GM21360 (cell line): ENCODE results near the gene SH3BGRL.

Source experiments
- ATAC-seq: cut with Tn5 transposase; IDR thresholded peaks from one replicate; pipeline ENCODE4 v1.9.1; 2021; ENCODE audit warnings: mild to moderate bottlenecking, moderate library complexity; ENCODE audit not compliant: unreplicated experiment

Gene SH3BGRL

GRCh38 chrX:81201671-81202455 is at the start of gene SH3BGRL, which contains the start of gene HMGN5:
Gene SH3BGRL (plus strand): TSS chrX:81202102. CDS start chrX:81202201, 99 bp downstream.
Gene HMGN5 (minus strand): TSS chrX:81201913. CDS start chrX:81121549, 80,364 bp downstream.
- peak; percentile 90 for ATAC-seq

GRCh38 chrX:81168391-81168790 is 33.5 kb upstream of the SH3BGRL start:
- ATAC-seq: no peak

GRCh38 chrX:81174286-81174685 is 27.6 kb upstream of the SH3BGRL start:
- ATAC-seq: peak; percentile 63

DNA sequence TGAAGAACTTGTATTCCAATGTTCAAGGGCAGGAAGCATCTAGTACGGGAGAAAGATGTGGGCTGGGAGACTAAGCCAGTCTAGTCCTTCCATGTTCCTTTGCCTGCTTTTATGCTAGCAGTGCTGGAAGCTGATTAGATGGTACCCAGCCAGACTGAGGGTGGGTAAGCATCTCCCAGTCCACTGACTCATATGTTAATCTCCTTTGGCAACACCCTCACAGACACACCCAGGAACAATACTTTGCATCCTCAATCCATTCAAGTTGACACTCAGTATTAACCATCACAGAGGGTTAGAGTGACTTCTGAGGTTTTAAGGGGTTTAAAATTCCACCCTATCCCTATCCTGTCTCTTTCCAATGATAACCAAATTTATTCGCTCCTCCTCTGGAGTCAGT is 6.6 kb upstream of the SH3BGRL start:
- no peak for ATAC-seq

GRCh38 chrX:81195712-81196111 is 6.2 kb upstream of the SH3BGRL start:
- ATAC-seq: peak; percentile 98

DNA sequence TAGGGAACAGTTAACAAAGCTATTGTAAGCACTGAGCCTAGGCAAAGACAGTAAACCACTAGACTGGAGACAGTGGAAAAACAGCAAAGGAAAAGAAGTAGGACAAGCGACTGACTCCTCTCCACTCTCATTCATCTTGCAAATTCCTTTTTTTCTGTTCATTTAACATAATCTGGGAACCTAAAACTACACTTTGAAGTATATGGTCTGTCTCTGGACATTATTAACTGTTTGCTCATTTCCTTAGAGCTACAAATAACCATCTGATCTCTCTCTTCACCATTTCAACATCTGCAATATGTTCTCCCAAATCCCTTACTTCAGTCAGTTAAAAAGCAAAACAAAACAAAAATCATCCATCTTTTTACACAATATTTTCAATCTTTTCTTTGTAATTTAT is 831 bp upstream of the SH3BGRL start:
- ATAC-seq: no peak

DNA sequence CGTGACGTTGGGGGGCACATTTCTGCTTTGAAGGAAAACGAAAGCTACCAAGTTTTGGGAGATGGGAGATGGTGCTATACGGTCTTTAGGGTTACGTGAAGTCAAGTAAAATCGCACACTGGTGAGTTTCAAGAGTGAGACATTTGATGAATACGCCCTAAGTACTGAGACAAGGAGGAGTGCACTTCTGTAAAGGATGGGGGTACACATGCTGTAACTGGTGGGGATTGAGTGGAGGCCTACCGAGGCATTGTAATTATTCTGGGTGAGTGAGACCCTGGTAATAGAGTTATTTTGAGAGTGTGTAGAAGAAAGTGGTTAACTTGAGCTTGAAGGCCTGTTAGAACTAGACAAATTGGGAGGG is 536 bp downstream of the SH3BGRL start:
- ATAC-seq: peak; percentile 27

GRCh38 chrX:81202943-81203342 is 1.0 kb downstream of the SH3BGRL start:
- ATAC-seq: no peak

DNA sequence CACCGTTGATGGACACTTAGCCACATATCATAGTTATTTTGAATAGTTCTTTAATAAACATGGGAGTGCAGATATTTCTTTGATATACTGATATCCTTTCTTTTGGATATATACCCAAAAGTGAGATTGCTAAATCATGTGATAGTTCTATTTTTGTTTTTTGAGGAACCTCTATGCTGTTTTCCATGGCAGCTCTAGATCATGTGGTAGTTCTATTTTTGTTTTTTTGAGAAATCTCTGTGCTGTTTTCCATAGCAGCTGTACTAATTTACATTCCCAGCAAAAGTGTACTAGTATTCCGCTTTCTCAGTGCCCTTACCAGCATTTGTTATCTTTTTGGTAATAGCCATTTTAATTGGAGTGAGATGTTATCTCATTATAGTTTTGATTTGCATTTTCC is 3.6 kb downstream of the SH3BGRL start:
- no peak for ATAC-seq

- ATAC-seq: no peak
Measured at GRCh38 chrX:81206476-81206875, 4.6 kb downstream of the SH3BGRL start.

GRCh38 chrX:81208916-81209315 is 7.0 kb downstream of the SH3BGRL start:
- no peak for ATAC-seq

DNA sequence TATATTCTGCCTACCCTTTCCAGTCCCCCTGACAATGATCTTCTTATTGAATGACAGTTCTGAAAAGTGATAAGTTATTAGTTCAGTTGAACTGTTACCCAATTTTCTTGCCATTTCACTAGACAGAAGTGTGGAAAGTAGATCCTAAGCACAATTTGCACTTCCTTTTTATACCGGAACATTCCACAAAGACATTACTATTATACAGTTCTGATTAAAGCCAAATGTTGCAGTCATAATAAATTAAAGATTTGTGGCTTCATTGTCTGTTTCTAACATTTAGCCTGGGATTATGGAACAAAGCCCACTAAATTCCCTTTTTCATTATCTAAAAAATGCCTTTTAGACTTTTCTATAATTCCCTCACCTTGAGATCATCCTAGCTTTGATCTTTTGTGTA is 13.8 kb downstream of the SH3BGRL start:
- no peak for ATAC-seq

- no peak for ATAC-seq
Measured at GRCh38 chrX:81229229-81229628, 27.3 kb downstream of the SH3BGRL start.

- no peak for ATAC-seq
Measured at GRCh38 chrX:81229901-81230300, 28.0 kb downstream of the SH3BGRL start.

DNA sequence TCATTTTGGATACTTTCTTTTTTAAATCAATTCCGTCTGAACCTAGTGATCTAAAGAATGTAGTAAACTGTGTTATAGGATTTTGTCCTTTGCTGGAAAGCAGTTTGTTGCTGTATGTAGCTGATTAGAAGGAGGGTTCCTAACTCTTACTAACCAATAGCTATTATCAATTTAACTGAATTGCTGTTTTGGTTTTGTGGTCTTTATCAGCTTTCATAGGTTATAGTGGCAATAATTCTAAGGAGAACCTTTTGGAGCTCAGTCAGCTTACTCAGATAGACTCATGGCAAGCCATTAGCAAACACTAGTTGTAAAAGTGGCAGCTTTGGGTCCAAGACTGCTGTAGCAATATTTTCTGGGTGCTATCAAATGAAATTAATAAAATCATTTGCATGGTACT is 29.6 kb downstream of the SH3BGRL start:
- ATAC-seq: no peak

DNA sequence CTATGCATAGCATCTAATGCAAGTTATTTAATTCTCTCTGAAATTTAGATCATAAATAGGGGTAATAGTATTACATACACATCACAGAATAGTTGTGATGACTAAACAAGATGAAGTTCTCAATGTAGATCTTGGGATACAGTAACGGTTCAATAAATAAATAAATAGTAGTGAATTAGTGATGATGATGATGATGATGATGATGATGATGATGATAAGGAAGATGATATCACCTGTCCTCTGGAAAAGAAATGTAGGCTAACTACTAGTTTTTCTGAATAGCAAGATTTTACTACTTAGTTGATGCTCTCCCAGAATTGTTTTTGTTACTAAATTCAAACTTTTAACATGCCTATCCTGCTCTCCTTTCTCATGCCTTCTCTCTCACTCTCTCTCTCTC is 30.3 kb downstream of the SH3BGRL start:
- ATAC-seq: no peak

DNA sequence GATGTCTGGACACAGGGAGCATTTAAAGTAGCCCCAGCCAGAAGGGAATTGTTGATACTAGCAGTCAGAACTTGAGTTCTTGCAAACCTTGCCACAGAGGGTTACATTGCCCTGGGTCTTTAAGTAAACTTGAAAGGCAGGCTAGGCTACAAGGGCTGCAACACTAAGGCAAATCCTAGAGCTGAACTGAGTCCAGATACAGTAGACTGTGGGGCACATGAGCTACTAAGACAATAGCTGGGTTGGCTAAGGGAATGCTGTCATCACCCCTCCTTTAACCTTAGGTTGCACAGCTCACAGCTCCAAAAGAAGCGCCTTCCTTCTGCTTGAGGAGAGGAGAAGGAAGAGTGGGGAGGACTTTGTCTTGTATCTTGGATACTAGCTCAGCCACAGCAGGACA is 35.6 kb downstream of the SH3BGRL start:
- ATAC-seq: no peak

DNA sequence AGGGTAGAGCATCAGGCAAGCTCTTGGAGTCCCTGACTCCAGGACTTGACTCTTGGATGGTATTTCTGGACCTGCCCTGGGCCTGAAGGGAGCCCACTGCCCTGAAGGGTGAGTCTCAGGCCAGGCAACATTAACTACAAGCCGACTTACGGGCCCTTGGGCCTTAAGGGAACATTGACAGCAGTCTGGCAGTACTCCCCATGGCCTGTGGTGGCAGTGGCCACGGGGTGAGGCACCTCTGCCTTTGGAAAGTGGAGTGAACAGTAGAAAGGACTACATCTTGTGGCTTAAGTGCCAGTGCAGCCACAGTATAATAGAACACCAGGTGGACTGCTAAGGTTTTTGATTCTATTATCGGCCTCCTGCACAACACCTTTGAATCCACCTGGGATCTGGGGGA is 36.3 kb downstream of the SH3BGRL start:
- ATAC-seq: no peak

DNA sequence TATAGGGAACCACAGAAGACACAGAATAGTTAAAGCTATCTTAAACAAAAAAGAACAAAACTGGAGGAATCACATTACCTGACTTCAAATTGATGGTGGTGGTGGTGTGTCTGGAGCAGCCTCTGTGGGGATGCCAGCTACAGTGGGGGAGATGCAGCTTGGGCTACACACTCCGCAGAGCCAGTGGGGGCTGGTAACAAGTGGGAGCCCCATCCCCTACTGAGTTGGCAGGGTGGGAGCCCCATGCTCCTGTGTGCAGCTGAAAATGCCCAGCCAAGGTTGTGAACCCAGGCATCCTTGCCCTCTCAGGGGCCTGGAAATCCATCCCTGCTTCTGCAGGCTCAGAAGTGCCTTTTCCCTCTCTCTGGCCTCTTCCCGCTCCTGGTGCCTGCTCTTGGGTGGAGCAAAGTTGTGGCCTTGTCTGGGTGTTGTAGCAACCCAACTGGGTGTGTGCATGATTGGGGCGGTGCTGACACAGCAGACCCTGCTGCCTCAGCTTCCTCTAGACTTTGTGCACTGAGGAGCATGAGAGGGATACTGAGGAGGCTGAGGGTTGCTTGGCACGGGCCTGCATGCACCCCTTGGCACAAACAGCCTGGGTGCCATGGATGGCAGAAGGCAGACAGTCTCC is 38.9 kb downstream of the SH3BGRL start:
- ATAC-seq: no peak

DNA sequence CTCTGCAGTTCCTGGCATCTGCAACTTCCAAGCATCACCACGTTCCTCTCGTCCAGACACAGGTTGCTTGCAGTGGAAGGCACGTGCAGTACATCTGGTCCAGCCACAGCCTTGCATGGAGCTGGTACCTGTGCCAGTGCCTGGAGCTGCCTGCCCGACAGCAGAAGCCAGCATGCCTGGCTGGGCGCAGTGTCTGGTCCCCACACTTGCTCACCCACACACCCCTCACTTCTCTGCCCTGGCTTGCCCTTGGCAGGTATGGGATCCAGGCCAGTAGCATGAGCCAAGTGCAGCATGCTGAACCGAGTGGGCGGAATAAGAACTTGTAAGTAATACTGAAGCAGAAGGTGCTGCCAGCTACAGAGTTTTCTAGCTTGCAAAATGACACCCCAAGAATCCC is 39.9 kb downstream of the SH3BGRL start:
- no peak for ATAC-seq

DNA sequence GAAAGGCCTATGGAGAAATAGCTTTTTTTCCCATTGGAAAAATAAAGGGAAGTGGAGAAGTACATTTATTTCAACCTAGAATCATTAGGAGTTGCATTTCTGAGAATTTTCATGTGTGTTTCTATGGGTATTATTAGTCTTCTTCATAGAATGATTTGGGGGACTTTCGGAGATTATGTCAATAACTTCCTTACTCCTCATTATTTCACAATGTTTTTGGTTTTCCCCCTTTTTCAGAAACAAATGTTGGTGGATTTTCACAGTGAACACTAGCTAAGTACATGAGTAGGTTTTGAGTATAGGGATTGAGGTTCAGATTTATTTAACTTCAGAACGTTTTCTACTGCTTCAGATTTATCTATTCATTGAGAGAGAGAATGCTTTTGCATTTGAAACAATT is 54.0 kb downstream of the SH3BGRL start:
- ATAC-seq: no peak

GRCh38 chrX:81257817-81258216 is 55.9 kb downstream of the SH3BGRL start:
- ATAC-seq: no peak
